Mesodermal cell (in vitro differentiated cells): ENCODE measurements around the gene PTBP1.

Experiments
- H3K27ac ChIP-seq: 2 replicates; pipeline ENCODE4 v1.7.0; 2013; ENCODE audit warnings: mild to moderate bottlenecking, low read depth, low read length, moderate library complexity; ENCODE audit not compliant: severe bottlenecking
- H3K36me3 ChIP-seq: 2 replicates; pipeline ENCODE4 v1.7.1; 2013; ENCODE audit warnings: mild to moderate bottlenecking, low read length, moderate library complexity; ENCODE audit not compliant: control insufficient read depth, insufficient read depth
- H3K4me1 ChIP-seq: one replicate; pipeline ENCODE4 v1.7.1; 2013; ENCODE audit warnings: mild to moderate bottlenecking, low read length; ENCODE audit not compliant: insufficient read depth, control insufficient read depth, poor library complexity, severe bottlenecking
- H3K4me3 ChIP-seq: 2 replicates; pipeline ENCODE4 v1.7.0; 2013; ENCODE audit warnings: low read length, control low read depth, mild to moderate bottlenecking; ENCODE audit not compliant: insufficient read depth, poor library complexity, severe bottlenecking; ENCODE audit errors: extremely low read depth
- H3K9me3 ChIP-seq: 2 replicates; pipeline ENCODE4 v1.7.1; 2013; ENCODE audit warnings: mild to moderate bottlenecking, low read length, moderate library complexity; ENCODE audit not compliant: control insufficient read depth
- WGBS, 2 experiments: methylation state at CpG; one replicate each; pipeline ENCODE4 v1.1.5; 2013; ENCODE audit warnings: missing lambda C conversion rate in 2 of 2; ENCODE audit not compliant: insufficient coverage in 2 of 2; 5-methylcytosine and 5-hydroxymethylcytosine counted together

PTBP1 gene

GRCh38 chr19:788983-789700, 8.1 kb upstream of the PTBP1 start:
- WGBS, 2 experiments, result 36 to 37% methylated on average over 29 to 30 of the region's 33 CpGs
- no peak overlapping the region for H3K4me3 ChIP-seq
- H3K27ac ChIP-seq, result peak overlapping the region; percentile 97
- no peaks in the 10 kb centered on the region for H3K36me3 ChIP-seq
- no peaks in the 10 kb centered on the region for H3K9me3 ChIP-seq
- H3K4me1 ChIP-seq, result peaks cover 31% of the 10 kb centered on the region

GRCh38 chr19:789701-790060, 7.6 kb upstream of the PTBP1 start:
- no peak overlapping the region for H3K4me3 ChIP-seq
- H3K4me1 ChIP-seq, result peaks cover 31% of the 10 kb centered on the region
- 79 to 81% methylated on average over 6 to 9 of the region's 9 CpGs for WGBS, 2 experiments
- H3K36me3 ChIP-seq, result no peaks in the 10 kb centered on the region
- peak overlapping the region; percentile 97 for H3K27ac ChIP-seq
- H3K9me3 ChIP-seq, result no peaks in the 10 kb centered on the region

GRCh38 chr19:791007-791566, 6.2 kb upstream of the PTBP1 start:
- Histone ChIP-seq H3K4me3 (no peak overlapping the region), H3K36me3 (no peaks in the 10 kb centered on the region), H3K9me3 (no peaks in the 10 kb centered on the region), H3K4me1 (peaks cover 31% of the 10 kb centered on the region), H3K27ac (no peak overlapping the region)
- 94% methylated on average over 24 to 25 of the region's 26 CpGs for WGBS, 2 experiments

GRCh38 chr19:791567-792305, 5.5 kb upstream of the PTBP1 start:
- Histone ChIP-seq H3K9me3 (no peaks in the 10 kb centered on the region), H3K27ac (no peak overlapping the region), H3K4me1 (peaks cover 31% of the 10 kb centered on the region), H3K4me3 (no peak overlapping the region), H3K36me3 (no peaks in the 10 kb centered on the region)
- WGBS, 2 experiments, result 79 to 81% methylated on average over 4 to 6 of the region's 8 CpGs

- H3K4me3 ChIP-seq, result no peak overlapping the region
- H3K27ac ChIP-seq, result no peak overlapping the region
- 86% methylated on average over 10 to 11 of the region's 16 CpGs for WGBS, 2 experiments
- H3K4me1 ChIP-seq, result peaks cover 31% of the 10 kb centered on the region
- H3K9me3 ChIP-seq, result no peaks in the 10 kb centered on the region
- H3K36me3 ChIP-seq, result no peaks in the 10 kb centered on the region
Observed at GRCh38 chr19:792306-792885, 4.9 kb upstream of the PTBP1 start.

- WGBS, 2 experiments, result 97 to 99% methylated on average over 10 to 12 of the region's 12 CpGs
- Histone ChIP-seq H3K9me3 (no peaks in the 10 kb centered on the region), H3K4me3 (no peak overlapping the region), H3K27ac (no peak overlapping the region), H3K36me3 (peaks cover 9% of the 10 kb centered on the region), H3K4me1 (peaks cover 26% of the 10 kb centered on the region)
Observed at GRCh38 chr19:793806-794205, 3.4 kb upstream of the PTBP1 start.

- no peak overlapping the region for H3K4me3 ChIP-seq
- H3K36me3 ChIP-seq, result peaks cover 22% of the 10 kb centered on the region
- WGBS, 2 experiments, result 98 to 99% methylated on average over 27 to 28 of the region's 28 CpGs
- no peaks in the 10 kb centered on the region for H3K9me3 ChIP-seq
- H3K27ac ChIP-seq, result no peak overlapping the region
- peaks cover 22% of the 10 kb centered on the region for H3K4me1 ChIP-seq
Observed at GRCh38 chr19:795073-795611, 2.1 kb upstream of the PTBP1 start.

- H3K4me3 ChIP-seq, result peak overlapping the region; percentile 38
- no peak overlapping the region for H3K27ac ChIP-seq
- WGBS, 2 experiments, result 91 to 94% methylated on average over 38 to 39 of the region's 39 CpGs
- peaks cover 29% of the 10 kb centered on the region for H3K36me3 ChIP-seq
- H3K4me1 ChIP-seq, result peaks cover 30% of the 10 kb centered on the region
- no peaks in the 10 kb centered on the region for H3K9me3 ChIP-seq
Observed at GRCh38 chr19:795691-796581, 1.3 kb upstream of the PTBP1 start.

- peak overlapping the region; percentile 97 for H3K4me3 ChIP-seq
- 0% methylated on average over 76 to 82 of the region's 129 CpGs for WGBS, 2 experiments
Observed at GRCh38 chr19:797528-798414, 519 bp downstream of the PTBP1 start.

More at GRCh38 chr19:797528-798414, 519 bp downstream of the PTBP1 start:
- H3K9me3 ChIP-seq, result no peaks in the 10 kb centered on the region
- H3K27ac ChIP-seq, result peak overlapping the region; percentile 99
- peaks cover 32% of the 10 kb centered on the region for H3K4me1 ChIP-seq
- H3K36me3 ChIP-seq, result peaks cover 48% of the 10 kb centered on the region
